GM19193 (cell line): ENCODE results near the gene TEF.

ENCODE experiments used
- POLR2A ChIP-seq: IDR thresholded peaks from 4 replicates; pipeline ENCODE4 v1.6.1; 2011; ENCODE audit not compliant: insufficient read depth, insufficient read length; ENCODE audit errors: extremely low read depth

The TEF gene

DNA sequence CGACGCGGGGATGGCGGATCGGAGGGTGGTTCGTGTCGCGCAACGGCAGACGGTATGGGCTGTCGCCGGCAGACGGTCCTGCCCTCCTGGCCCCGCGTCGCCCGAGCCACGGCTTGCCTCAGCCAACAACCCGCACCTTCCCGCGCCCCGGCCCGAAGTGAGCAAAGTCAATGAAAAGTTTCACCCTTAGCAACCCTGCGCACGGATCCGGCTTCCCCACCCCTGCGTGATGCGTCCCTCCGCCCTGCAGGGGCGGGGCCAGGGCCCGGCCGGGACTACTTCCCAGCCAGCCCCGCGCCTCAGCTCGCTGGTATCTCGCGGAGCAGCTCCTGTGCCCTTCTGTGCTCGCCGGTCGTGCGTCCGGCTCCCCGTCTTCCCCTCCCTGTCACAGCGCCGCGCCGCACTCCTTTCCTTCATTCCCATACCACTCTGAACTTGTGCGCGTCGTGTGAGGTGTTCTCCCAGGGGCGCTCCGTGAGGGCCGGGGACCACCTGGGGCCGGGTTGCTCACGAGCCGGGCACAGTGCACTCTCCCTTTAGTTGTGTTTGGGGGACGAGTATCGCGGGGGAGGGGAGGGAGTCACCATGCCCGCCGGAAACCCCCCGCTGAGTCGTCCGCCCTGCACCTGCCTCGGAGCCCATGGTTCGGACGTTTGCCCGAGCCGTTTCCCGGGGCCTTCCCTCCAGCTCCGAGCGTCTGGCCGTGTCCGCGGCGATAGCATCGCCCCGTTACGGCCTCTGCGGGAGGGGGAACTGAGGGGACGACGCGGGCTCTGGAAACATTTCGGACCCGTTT is 65.1 kb downstream of the TEF start, which contains the start of gene TOB2:
Gene TOB2, minus strand, starts transcription at position 163 of the 796 bp plus-strand sequence. CDS start 9,456 bp downstream, outside the sequence.
- peak; percentile 99 for TF ChIP-seq POLR2A

DNA sequence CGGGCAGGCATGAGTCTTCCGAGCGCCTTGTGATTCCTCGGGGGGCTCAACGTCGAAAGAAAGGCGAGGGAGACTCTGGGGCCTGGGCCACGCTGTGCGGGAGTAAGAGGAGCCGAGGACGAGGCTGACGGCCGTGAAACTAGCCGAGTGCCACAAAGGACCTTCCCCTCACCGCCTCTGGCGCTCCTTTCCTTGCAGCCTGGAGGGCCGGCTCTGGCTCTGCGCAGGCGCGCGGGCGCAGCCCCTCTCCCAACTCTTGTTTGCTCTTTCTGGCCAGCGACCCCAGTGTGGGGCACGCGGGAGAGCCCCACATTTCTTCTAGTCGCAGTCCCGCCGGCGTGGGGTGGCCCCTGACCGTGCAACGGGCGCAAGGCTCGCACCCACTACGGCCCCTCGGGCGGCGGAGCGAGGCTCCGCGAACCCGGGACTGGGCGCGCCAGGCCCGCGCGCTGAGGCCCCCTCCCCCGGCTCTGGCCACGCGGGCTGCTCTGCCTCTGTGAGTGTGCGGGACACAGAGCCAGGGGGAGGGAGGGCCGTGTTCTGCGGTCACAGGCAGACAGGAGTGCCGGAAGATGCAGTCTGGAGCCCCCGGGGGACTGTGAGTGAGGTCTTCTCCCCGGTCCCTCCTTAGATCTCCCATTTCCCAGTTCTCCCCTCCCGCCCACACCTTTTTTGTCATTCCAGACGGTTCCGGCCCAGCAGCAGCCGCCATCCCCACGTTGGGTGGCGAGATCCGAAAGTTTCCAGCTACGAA is 65.9 kb downstream of the TEF start:
- no peak for TF ChIP-seq POLR2A

- no peak for TF ChIP-seq POLR2A
Observed at GRCh38 chr22:41448189-41448808, 66.6 kb downstream of the TEF start.
